GM12878 (cell line): ENCODE results near the gene OMD. TPM values are rescaled to one million over a fixed set of nuclear protein-coding genes. Genes with fewer than 3 reads are reported as not detected.

ENCODE experiments used
- ATAC-seq: fragments of 200-7000 bp; cut with Tn5 transposase; 3 replicates; pipeline ENCODE4 v1.9.1; 2020; ENCODE audit warnings: mild to moderate bottlenecking, moderate library complexity
- BruUV-seq: library from RNA; stranded (reverse); fragments of 400-500 nt; replicated peaks from 2 replicates; lab custom pipeline; 2021; lab: Mats Ljungman, UMichigan
- CTCF ChIA-PET: fragments of 300-600 bp; sonication (Branson Sonifier 250); formaldehyde crosslinking; extraction: SDS; loops from one replicate; lab custom pipeline; 2021; ENCODE audit warnings: inconsistent platforms; lab: Yijun Ruan, JAX
- POLR2A ChIA-PET: fragments of 350-600 bp; formaldehyde crosslinking; extraction: SDS; loops from one replicate; lab custom pipeline; 2021; ENCODE audit warnings: inconsistent platforms; lab: Charles Lee
- RAD21 ChIA-PET: fragments of 300-600 bp; sonication (Branson Sonifier 250); formaldehyde crosslinking; loops from one replicate; lab custom pipeline; 2023; ENCODE audit warnings: antibody characterized with exemption; ENCODE audit not compliant: unreplicated experiment; lab: Charles Lee
- SMC1A ChIA-PET: fragments of 300-600 bp; sonication (Branson Sonifier 250); formaldehyde crosslinking; loops from one replicate; lab custom pipeline; 2023; ENCODE audit not compliant: unreplicated experiment, uncharacterized antibody; lab: Charles Lee
- DNase-seq: peaks from one replicate; pipeline ENCODE4 v3.0.0-alpha.2; 2011; ENCODE audit warnings: low read depth, low spot score
- FAIRE-seq: peaks from 3 replicates; lab custom pipeline; 2011; peaks lifted over from hg19 to GRCh38; lab: Jason Lieb, UNC
- H2AFZ ChIP-seq: 2 replicates; pipeline ENCODE4 v1.6.0; 2011; ENCODE audit warnings: low read depth, low read length, control low read depth; ENCODE audit not compliant: control insufficient read depth
- H3K27ac ChIP-seq: 2 replicates; pipeline ENCODE4 v1.5.1; 2011; ENCODE audit warnings: control low read depth; ENCODE audit not compliant: control insufficient read depth, insufficient read depth
- H3K27me3 ChIP-seq, 2 experiments: replicated peaks in 1 of 2; 2 replicates each; pipeline versions ENCODE4 v1.6.0 to v1.6.1; 2011; ENCODE audit warnings: low read length in 1 of 2; ENCODE audit not compliant: control insufficient read depth in 2 of 2, insufficient read depth in 2 of 2
- H3K36me3 ChIP-seq, 2 experiments: 2 replicates each; pipeline ENCODE4 v1.5.1; 2011; ENCODE audit warnings: low read length in 1 of 2; ENCODE audit not compliant: control insufficient read depth in 2 of 2, insufficient read depth in 2 of 2
- H3K4me1 ChIP-seq: 2 replicates; pipeline ENCODE4 v1.6.1; 2011; ENCODE audit warnings: mild to moderate bottlenecking, low read length, moderate library complexity, mixed read lengths; ENCODE audit not compliant: control insufficient read depth, insufficient read depth
- H3K4me2 ChIP-seq: 2 replicates; pipeline ENCODE4 v1.6.0; 2011; ENCODE audit warnings: control low read depth; ENCODE audit not compliant: control insufficient read depth, insufficient read depth
- H3K4me3 ChIP-seq: fragments of 200-600 bp; sonication (generic); 2 replicates; pipeline ENCODE4 v1.5.1; 2016
- H3K79me2 ChIP-seq: 2 replicates; pipeline ENCODE4 v1.6.0; 2011; ENCODE audit warnings: low read length; ENCODE audit not compliant: control insufficient read depth, insufficient read depth
- H3K9ac ChIP-seq: 2 replicates; pipeline ENCODE4 v1.8.0; 2011; ENCODE audit warnings: low read length, control low read depth, mixed read lengths; ENCODE audit not compliant: control insufficient read depth, insufficient read depth
- H3K9me3 ChIP-seq: replicated peaks from 3 replicates; pipeline ENCODE4 v1.5.1; 2011; ENCODE audit warnings: mild to moderate bottlenecking, low read length; ENCODE audit not compliant: control insufficient read depth, insufficient read depth
- H4K20me1 ChIP-seq: 2 replicates; pipeline ENCODE4 v1.6.0; 2011; ENCODE audit not compliant: control insufficient read depth, insufficient read depth
- BHLHE40 ChIP-seq, 2 experiments: fragments of 450-650 bp in 1 of 2; IDR thresholded peaks; 2 replicates each; pipeline ENCODE4 v1.6.1; 2011 to 2017; ENCODE audit warnings: low read depth in 2 of 2, borderline replicate concordance in 1 of 2, improper control_type of control experiment in 1 of 2, low read length in 1 of 2, mild to moderate bottlenecking in 1 of 2
- CHD2 ChIP-seq: IDR thresholded peaks from 2 replicates; pipeline ENCODE4 v1.6.1; 2011; ENCODE audit warnings: low read depth, low read length, improper control_type of control experiment, borderline replicate concordance
- IKZF2 ChIP-seq, 2 experiments: fragments of 450-650 bp; IDR thresholded peaks; 2 replicates each; pipeline ENCODE4 v1.6.1; 2017; ENCODE audit warnings: mild to moderate bottlenecking in 2 of 2, moderate library complexity in 2 of 2
- RAD51 ChIP-seq: fragments of 450-650 bp; IDR thresholded peaks from 2 replicates; pipeline ENCODE4 v1.6.1; 2016; ENCODE audit warnings: moderate library complexity, mild to moderate bottlenecking, inconsistent platforms
- SMARCA5 ChIP-seq: fragments of 450-650 bp; IDR thresholded peaks from 2 replicates; pipeline ENCODE4 v1.6.1; 2017; ENCODE audit warnings: mild to moderate bottlenecking
- TCF7 ChIP-seq: IDR thresholded peaks from 2 replicates; pipeline ENCODE4 v1.6.1; 2014; ENCODE audit warnings: antibody characterized with exemption, borderline replicate concordance
- ZZZ3 ChIP-seq: IDR thresholded peaks from 2 replicates; pipeline ENCODE4 v1.6.1; 2011; ENCODE audit warnings: low read depth; ENCODE audit not compliant: control insufficient read depth, insufficient read length
- WGBS: methylation state at CpG from one replicate; pipeline ENCODE4 v1.1.6; 2016; ENCODE audit warnings: low lambda C conversion rate; ENCODE audit not compliant: insufficient replicate concordance, insufficient coverage; ENCODE audit errors: missing lambda C conversion rate; 5-methylcytosine and 5-hydroxymethylcytosine counted together
- in situ Hi-C: fragments of 300-500 bp; cut with MboI; formaldehyde crosslinking; loops from 9 replicates; pipeline ENCODE4 v1.14.3; 2018; ENCODE audit warnings: mixed read lengths
- intact Hi-C: fragments of 100-400 bp; cut with micrococcal nuclease; formaldehyde crosslinking; loops from one replicate; pipeline ENCODE4 v1.14.2; 2022; ENCODE audit not compliant: unreplicated experiment
- polyA plus RNA-seq, 11 experiments: library from polyadenylated mRNA; depleted of rRNA in 4 of 11; unstranded in 6 of 11; stranded (reverse) in 5 of 11; fragments of >200 nt; fragmentation: Nextera tagmentation in 4 of 11; fragmentation: Illumina TruSeq in 1 of 11; extraction: Ambion mirVana in 4 of 11; extraction: Trizol in 1 of 11; gene quantifications; 1 replicate in 1 of 11; 2 replicates in 10 of 11; pipeline versions ENCODE4 v1.2.1 to v1.2.3, GENCODE V29; 2011 to 2016; ENCODE audit warnings: inconsistent platforms in 2 of 11, missing spikeins in 2 of 11, low read depth in 1 of 11
- total RNA-seq, 4 experiments: library from RNA; depleted of rRNA in 3 of 4; stranded (reverse); fragments of >200 nt in 3 of 4; fragmentation: Illumina TruSeq in 1 of 4; extraction: Trizol in 1 of 4; gene quantifications; 2 replicates each; pipeline versions ENCODE4 v1.2.1 to v1.2.3, GENCODE V29; 2013 to 2021
- TF ChIP-seq, protein P1 (sequence below): fragments of 150-350 bp; IDR thresholded peaks from 2 replicates; pipeline ENCODE4 v1.6.1; 2014; ENCODE audit warnings: mild to moderate bottlenecking, low read depth, low read length

Gene OMD
- total and polyA plus RNA-seq, 10 of the 15 experiments (the other 5 are each of a cell fraction or from before 2014, with no cell fraction given): 0.08 to 0.70 (median 0.57) TPM; not detected in 7

- no peaks in the 10 kb centered on the region for H4K20me1 ChIP-seq
- BruUV-seq: no TSS peak
- RAD21 ChIA-PET: no interaction called here
- ATAC-seq (no peak), FAIRE-seq (no peak)
- TF ChIP-seq, protein P1, sequence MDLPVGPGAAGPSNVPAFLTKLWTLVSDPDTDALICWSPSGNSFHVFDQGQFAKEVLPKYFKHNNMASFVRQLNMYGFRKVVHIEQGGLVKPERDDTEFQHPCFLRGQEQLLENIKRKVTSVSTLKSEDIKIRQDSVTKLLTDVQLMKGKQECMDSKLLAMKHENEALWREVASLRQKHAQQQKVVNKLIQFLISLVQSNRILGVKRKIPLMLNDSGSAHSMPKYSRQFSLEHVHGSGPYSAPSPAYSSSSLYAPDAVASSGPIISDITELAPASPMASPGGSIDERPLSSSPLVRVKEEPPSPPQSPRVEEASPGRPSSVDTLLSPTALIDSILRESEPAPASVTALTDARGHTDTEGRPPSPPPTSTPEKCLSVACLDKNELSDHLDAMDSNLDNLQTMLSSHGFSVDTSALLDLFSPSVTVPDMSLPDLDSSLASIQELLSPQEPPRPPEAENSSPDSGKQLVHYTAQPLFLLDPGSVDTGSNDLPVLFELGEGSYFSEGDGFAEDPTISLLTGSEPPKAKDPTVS: no peak
- TF ChIP-seq CHD2 (no peak), TCF7 (no peak), SMARCA5 (no peak), RAD51 (no peak)
- TF ChIP-seq, all 136 proteins: peak for 0
- H3K4me1 ChIP-seq: no peaks in the 10 kb centered on the region
- no peaks in the 10 kb centered on the region for H3K79me2 ChIP-seq
- H2AFZ ChIP-seq: no peak overlapping the region
- no peak overlapping the region for H3K27ac ChIP-seq
- intact Hi-C loops (no loop called here), in situ Hi-C loops (no loop called here)
- H3K4me2 ChIP-seq: no peak overlapping the region
- no peaks in the 10 kb centered on the region for H3K27me3 ChIP-seq
- ChIA-PET POLR2A (no interaction called here), CTCF (interaction anchor here (1.1 kb wide), 1 partner anchor 55 kb away, joined by 3 read pairs; no protein-coding TSS in a partner anchor), SMC1A (no interaction called here)
- H3K9ac ChIP-seq: no peak overlapping the region
- no peaks in the 10 kb centered on the region for H3K36me3 ChIP-seq
- whole genome bisulfite sequencing: 83% methylated on average over 3 of the region's 3 CpGs
- H3K4me3 ChIP-seq: no peak overlapping the region
- no peak for DNase-seq
- no peaks in the 10 kb centered on the region for H3K9me3 ChIP-seq
Measured at GRCh38 chr9:92385001-92385400, 39.3 kb downstream of the OMD start.

GRCh38 chr9:92384375-92384774 is 39.9 kb downstream of the OMD start:
- Histone ChIP-seq H3K36me3 (no peaks in the 10 kb centered on the region), H3K79me2 (no peaks in the 10 kb centered on the region), H3K27ac (no peak overlapping the region), H3K4me3 (no peak overlapping the region), H2AFZ (no peak overlapping the region), H3K9ac (no peak overlapping the region), H3K4me2 (no peak overlapping the region), H3K27me3 (no peaks in the 10 kb centered on the region), H4K20me1 (no peaks in the 10 kb centered on the region), H3K4me1 (no peaks in the 10 kb centered on the region), H3K9me3 (no peaks in the 10 kb centered on the region)
- ChIA-PET POLR2A (no interaction called here), CTCF (interaction anchor here (1.1 kb wide), 1 partner anchor 54 kb away, joined by 3 read pairs; no protein-coding TSS in a partner anchor), SMC1A (interaction anchor here (1.2 kb wide), 1 partner anchor 23 kb away, joined by 4 read pairs; no protein-coding TSS in a partner anchor), RAD21 (no interaction called here)
- intact Hi-C loops (no loop called here), in situ Hi-C loops (no loop called here)
- TF ChIP-seq ZZZ3 (no peak), BHLHE40 (IDR thresholded peaks at IDR 0.05; ENCODE audit: borderline replicate concordance in 1 of 2, low read depth in 2 of 2, low read length in 1 of 2) (no peak), IKZF2 (IDR thresholded peaks at IDR 0.05) (no peak)
- 100% methylated on average over 1 of the region's 1 CpG for WGBS
- DNase-seq (no peak), ATAC-seq (no peak), FAIRE-seq (no peak)
- no TSS peak for BruUV-seq
